ENCODE data around the gene SFT2D2.
"Not testable (repeated sequence)": the region's sequence is repeated elsewhere in the genome, so short reads cannot be mapped to it uniquely, and the experiment has no call there.

The SFT2D2 gene

DNA sequence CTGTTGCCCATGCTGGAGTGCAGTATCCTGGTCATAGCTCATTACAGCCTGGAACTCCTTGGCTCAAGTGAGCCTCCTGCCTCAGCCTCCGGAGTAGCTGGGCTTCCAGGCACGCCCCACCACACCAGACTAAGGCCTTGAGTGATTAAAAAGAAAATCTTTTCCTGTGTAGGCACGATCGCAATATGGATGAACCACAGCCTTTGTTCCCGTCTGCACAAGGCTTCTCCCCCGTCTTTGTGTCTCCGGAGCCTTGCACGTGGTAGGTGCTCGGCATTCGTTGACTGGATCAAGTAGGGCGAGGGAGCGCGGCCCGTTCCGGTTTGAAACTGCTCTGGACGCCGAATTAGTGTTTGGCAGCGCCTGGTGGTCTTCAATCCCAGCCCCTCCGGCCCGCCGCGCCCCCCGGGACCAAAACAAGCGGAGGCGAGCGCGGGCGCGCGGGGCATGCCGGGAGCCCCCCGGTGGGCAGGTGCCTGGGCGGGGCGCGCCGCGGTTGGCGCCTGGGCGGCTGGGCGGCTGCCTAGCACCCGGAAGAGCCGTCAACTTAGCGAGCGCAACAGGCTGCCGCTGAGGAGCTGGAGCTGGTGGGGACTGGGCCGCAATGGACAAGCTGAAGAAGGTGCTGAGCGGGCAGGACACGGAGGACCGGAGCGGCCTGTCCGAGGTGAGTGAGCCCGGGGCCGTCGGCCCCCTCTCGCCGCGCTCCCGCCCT lies at the start of gene SFT2D2:
TSS of gene SFT2D2 (plus strand) at position 529 of the 715 bp plus-strand sequence. CDS start at position 605, 76 bp downstream.
- DNase-seq (ENCODE audit: low read depth): peak; percentile 57

DNA sequence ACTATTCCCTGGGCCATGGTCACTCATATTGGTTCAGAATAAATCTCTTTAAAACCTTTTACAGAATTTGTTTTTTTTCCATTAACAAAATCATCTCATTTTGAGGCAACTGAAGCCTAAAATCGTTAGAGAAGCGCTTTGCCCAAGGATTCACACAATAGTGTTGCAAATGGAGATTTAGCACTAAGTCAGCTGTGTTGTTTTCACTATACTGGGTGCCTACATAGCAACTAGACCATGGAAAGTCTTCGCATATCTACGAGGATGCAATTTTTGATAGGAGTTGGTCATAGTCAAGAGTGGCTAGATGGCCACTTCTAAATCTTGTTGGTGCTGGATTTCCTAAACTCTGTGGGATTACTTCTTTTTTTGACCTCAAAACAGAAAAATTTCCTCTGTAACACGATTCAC lies 47.6 kb upstream of the SFT2D2 start:
- no peak for DNase-seq (ENCODE audit: low read depth)

DNA sequence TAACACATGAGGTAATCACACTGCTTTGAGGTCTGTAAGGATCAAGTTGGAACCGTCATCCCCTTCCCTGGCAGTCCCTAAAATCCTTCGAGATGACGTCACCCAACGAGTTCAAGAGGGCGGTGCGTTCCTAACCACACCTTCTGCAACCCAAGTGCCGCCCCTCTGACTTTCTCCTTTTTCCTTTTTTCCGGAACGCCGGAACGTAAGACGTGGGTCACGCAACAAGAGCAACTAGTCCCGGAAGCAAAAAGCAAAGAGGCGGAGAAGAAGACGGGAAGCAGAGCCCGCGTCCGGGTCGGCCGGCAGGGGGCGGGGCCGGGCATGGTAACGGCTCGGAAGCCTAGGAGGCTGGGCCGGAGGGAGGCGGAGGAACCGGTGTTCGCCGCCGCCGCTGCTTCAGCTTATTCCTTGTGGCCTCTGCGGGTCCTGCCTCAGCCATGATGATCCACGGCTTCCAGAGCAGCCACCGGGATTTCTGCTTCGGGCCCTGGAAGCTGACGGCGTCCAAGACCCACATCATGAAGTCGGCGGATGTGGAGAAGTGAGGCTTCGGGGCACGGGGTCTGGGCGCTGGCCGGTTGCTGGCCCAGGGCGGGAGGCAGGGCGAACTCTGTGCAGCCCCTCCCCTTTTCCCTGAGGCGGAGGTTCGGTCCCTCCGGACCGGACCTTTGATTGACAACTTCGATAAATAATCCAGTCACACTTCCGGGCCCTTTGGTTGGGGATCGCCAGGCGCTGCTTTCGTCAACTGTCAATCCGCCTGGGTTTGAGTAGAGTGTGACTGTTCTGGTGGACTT lies 47.0 kb upstream of the SFT2D2 start, which contains the start of gene TIPRL:
TSS of gene TIPRL (plus strand) at position 325 of the 800 bp plus-strand sequence. CDS start at position 441, 116 bp downstream.
- DNase-seq (ENCODE audit: low read depth): peak; percentile 89

DNA sequence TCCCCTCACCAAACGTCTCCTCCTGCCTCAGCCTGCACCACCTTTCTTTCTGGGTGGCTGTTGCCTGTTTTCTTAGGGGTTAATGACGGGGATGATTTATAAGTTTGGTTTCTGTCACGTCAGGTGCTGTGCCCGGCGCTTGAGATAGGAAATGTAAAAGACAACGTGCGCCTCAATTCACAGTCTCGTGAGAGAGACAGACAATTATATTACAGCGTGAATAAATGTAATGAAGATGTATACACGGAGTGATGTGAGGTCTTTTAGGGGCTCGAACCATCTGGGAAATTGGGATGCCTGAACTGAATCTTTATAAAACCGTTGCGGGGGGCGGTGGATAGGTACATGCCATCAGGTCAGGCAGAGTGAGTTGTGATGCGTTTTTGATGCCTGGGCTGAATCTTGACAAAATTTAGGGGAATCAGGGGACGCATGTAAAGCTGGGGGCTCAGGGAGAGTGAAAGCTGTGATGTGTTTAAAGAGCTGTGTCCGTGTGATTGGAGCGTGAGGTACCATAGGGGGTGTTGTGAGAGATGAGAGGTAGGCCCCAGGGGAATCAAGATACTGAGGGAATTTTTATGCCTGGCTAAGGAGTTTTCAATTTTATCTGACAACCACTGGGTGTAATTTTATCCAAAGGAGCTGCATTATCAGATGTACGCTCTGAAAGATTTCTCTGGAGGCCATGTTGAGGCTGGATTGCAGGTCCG lies 46.2 kb upstream of the SFT2D2 start:
- no peak for DNase-seq (ENCODE audit: low read depth)

DNA sequence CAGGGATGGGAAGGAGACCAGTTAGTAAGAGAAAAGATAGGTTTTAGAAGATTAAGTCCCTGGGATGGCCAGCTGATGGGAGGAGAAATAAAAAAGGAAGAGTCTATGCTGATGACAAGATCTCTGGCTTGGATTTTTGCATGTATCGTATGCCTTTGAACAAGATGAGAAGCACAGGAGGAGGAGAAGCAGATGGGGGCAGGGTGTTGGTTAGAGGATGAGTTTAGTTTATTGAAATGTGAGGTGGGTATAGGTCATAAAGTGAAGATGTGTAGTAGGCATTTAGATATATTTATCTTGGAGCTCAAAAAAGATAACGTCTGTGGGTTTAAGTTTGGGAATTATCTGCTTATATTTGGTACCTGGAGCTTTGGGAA lies 45.7 kb upstream of the SFT2D2 start:
- DNase-seq (ENCODE audit: low read depth): no peak

DNA sequence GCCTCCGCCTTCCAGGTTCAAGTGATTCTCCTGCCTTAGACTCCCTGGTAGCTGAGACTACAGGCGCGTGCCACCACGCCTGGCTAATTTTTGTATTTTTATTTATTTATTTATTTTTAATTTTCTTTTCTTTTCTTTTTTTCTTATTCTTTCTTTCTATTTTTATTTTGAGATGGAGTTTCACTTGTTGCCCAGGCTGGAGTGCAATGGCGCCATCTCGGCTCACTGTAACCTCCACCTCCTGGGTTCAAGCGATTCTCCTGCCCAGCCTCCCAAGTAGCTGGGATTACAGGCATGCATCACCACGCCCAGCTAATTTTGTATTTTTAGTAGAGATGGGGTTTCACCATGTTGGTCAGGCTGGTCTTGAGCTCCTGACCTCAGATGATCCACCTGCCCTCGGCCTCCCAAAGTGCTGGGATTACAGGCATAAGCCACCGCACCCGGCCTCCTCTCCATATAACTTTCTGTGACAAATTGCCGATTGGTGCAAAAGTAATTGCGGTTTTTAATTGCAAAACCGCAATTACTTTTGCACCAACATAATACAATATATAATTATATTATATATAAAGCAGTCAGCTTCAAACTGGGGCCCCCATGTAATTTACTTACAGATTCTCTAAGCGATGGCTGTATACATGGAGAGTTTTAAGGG lies 44.6 kb upstream of the SFT2D2 start:
- DNase-seq (ENCODE audit: low read depth): not testable (repeated sequence)

DNA sequence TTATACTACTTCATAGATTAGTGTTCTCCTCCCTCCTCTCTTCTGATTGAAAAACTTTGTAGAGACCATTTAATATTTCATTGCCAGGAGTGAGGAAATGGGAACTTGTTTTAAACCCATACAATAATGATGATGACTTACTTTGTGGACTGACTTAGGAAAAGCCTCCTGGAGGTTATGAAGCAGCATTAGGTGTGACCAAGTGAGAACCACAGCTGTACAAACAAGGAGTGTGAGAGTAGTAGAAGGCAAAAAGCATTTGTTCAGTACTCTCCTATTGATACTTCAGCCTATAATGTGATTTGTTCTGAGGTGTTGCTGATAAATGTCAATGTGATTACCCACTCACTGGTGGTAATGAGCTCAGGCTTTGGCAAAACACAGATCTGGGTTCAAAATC lies 38.6 kb upstream of the SFT2D2 start:
- DNase-seq (ENCODE audit: low read depth): no peak

DNA sequence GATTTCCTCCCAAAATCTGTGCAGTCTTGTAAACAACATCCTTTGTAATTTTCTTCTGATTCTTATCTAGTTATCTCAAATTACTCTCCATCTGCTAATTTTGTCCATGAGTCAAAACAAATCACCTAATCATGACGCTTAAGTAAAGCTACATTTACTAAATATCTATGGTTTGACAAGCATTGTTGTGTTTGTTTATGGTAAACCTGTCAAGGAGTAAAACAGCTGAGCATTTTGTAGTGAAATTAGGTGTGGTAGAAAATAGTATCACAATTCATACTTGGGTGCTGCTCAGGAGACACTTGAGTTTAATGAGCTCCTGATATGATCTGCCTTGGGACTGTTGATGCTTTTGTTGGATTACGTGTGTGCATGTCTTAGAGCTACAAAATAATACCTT lies 35.4 kb upstream of the SFT2D2 start:
- no peak for DNase-seq (ENCODE audit: low read depth)

DNA sequence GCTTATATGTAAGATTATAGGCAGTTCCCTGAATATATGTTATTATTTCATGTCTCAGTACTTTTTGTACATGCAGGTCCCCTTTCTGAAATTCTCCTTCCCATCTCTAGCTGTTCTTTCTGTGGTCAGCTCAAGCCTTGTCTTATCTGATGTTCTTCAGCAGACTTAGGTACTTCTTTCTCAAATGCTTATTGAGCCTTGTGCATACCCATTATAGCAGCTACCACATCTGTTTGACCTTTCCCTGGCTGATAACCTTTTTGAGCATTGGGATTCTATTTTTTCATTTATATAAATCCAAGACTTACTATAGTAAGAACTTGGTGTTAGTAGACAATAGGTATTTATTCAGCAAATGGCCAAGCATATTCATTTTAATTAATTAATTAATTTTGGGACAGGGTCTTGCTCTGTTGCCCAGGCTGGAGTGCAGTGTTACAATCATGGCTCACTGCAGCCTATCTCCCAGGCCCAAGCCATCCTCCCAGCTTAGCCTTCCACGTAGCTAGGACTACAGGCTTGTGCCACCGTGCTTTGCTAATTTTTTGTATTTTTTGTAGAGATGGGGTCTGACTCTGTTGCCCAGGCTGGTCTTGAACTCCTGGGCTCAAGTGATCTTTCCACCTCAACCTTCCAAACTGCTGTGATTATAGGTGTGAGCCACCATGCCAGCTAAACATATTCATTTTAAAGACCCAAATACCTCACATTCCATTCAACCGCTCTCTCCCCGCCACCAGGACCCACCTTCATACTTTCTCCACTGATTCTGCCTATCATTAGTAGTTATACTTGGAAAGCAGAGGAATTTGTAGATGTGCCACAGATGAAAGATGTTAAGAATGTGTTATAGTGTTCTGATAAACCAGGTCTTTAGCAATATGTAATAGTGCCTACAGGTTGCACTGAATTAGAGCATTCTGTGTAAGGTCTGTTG lies 30.3 kb upstream of the SFT2D2 start:
- no peak for DNase-seq (ENCODE audit: low read depth)

DNA sequence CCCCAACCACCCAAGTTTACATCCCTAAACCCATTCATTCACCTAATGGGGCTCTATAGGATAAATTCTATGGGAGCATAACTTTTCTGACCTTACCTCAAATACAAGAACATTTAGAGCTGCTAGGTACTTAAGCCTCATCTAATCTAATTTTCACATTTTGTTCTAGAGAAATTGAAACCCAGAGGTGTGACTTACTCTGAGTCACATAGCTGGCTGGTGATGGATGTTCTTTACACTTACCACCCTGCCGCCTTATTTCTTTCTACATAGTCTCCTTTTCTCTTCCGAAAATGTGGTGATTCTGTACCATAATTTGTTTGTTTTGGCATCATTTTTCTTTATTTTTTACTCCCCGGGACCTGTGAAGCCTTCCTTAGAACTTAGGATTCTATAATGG lies 26.7 kb upstream of the SFT2D2 start:
- no peak for DNase-seq (ENCODE audit: low read depth)

DNA sequence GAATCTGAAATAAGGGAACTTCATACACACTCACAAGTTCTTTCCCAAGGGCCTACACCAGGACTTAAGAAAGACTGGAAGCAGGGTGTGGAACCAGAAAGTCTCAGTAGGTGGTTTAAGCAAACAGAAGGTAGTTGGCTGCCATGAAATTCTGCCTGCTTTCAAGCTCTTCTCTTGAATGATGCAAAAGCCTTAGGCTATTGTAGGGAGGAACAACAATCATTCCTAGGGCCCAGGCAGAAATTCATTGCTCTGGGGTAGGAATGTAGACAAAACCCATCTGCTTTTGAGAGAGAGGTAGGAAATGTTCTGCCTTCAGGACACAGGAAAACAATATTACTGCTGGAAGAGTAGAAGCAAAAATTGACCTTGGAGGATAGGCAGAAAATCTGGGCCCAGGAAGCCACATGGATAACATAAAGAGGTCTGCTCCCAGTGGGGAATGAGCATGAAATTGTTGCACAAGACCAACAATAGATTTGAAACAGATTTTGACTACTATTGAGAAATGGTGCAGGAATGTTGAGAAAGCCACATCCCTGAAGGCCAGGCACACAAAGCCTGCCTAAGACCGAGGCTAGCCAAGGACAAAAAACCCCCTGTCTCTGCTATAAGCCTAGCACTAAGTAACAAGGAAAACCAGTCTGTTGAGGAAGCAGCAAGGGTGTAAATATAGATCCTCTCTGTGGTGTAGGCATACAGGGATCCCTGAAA lies 22.7 kb upstream of the SFT2D2 start:
- DNase-seq (ENCODE audit: low read depth): no peak

DNA sequence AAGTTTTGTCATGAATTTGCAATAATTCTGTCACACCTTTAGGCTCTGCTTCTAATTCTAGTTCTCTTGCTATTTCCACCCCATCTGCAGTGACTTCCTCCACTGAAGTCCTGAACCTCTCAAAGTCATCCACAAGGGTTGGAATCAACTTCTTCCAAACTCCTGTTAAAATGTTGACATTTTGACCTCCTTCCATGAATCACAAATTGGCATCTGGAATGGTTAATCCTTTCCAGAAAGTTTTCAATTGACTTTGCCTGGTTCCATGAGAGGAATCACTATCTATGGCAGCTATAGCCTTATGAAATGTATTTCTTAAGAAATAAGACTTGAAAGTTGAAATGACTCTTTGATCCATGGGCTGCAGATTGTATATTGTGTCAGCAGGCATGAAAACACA lies 19.7 kb upstream of the SFT2D2 start:
- DNase-seq (ENCODE audit: low read depth): no peak

DNA sequence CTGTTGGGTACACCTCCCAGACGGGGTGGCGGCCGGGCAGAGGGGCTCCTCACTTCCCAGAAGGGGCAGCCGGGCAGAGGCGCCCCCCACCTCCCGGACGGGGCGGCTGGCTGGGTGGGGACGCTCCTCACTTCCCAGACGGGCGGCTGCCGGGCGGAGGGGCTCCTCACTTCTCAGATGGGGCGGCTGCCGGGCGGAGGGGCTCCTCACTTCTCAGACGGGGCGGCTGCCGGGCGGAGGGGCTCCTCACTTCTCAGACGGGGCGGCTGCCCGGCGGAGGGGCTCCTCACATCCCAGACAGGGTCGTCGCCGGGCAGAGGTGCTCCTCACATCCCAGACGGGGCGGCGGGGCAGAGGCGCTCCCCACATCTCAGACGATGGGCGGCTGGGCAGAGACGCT lies 18.1 kb upstream of the SFT2D2 start:
- not testable (repeated sequence) for DNase-seq (ENCODE audit: low read depth)

DNA sequence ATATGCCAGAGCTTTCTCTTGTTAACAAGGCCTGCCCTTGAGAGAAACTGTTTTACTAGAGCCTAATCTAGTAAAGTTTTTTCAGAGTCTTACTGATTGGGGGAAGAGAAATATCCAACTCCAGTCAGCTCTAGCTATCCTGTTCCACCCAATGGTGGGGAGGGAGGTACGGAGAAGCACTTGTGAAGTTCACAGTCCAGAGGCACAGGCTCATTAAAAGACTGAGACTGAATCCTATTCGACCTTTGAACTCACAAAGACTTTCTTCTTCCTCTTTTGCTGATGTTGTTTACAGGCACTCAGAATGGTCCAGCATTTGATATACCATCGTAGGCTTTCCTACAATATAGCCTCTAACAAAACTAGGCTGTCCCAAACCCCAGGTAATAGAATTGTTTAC lies 15.5 kb upstream of the SFT2D2 start:
- DNase-seq (ENCODE audit: low read depth): no peak

DNA sequence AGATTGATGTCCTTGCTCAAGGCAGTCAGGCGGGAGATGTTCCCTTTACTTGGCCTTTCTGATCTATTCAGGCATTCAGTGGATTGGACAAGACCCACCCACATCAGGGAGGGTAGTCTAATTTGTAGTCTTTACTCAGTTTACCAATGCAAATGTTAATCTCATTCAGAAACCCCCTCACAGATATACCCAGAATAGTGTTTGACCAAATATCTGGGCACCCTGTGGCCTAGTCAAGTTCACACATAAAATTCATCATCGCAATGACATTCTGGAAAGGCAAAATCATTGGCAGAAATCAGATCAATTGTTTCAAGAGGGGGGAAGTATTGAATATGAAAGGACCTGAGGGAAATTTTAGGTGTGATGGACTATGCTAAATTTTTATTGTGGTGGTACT lies 12.5 kb upstream of the SFT2D2 start:
- no peak for DNase-seq (ENCODE audit: low read depth)

DNA sequence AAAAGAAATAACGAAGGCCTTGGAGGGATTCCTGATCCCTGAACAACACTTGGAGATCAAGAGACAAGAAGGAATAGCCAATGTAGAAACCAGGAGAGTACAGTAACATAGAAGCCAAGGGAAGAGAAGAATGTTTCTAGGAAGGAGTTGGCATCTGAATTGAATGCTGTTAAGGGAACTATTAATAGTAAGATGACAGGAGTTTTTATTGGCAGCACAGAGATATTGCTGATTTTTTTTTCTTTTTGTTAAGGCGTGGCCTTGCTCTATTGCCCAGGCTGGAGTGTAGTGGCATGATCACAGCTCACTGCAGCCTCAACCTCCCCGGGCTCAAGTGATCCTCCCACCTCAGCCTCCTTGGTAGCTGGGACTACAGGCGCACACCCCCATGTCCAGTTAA lies 9.6 kb upstream of the SFT2D2 start:
- DNase-seq (ENCODE audit: low read depth): no peak

DNA sequence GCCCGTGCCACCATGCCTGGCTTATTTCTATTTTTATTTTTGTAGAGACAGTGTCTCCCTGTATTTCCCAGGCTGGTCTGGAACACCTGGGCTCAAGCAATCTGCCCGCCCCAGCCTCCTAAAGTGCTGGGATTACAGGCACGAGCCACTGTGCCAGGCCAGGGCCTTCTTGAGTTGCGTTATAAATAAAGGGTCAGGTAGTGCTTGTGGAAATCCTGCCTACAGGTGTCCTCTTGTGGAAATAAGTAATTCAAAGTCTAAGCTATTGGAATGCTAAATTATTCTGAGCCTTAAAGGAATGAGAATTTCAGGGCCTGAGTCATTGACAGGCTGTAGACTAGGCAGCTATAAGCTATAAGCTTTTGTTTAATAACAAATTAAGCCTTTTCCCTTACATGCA lies 8.1 kb upstream of the SFT2D2 start:
- DNase-seq (ENCODE audit: low read depth): no peak

DNA sequence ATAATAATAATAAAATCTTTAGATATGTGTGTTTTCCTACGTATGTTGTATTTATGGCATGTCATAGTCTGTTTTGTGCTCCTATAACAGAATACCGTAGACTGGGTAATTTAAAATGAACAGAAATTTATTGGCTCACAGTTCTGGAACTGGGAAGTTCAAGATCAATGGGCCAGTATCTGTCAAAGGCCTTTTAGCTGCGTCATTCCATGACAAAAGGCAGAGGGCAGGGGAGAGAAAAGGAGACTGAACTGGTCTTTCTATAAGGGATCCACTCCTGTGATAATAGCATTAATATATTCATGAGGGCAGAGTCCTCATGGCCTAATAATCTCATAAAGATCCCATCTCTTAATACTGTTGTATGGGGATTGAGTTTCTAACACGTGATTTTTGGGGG lies 7.1 kb upstream of the SFT2D2 start:
- no peak for DNase-seq (ENCODE audit: low read depth)

DNA sequence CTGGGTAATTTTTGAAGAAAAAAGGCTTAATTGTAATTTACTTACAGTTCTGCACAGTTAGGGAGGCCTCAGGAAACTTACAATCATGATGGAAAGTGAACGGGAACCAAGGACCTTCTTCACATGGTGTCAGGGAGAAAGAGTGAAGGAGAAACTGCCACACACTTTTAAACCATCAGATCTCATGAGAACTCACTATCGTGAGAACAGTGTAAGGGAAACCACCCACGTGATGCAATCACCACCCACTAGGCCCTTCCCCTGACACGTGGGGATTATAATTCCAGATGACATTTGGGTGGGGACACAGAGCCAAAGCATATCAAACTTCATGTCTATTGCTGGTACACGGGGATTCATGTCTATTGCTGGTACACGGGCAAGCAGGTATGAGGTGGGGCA lies 5.3 kb upstream of the SFT2D2 start:
- DNase-seq (ENCODE audit: low read depth): no peak

DNA sequence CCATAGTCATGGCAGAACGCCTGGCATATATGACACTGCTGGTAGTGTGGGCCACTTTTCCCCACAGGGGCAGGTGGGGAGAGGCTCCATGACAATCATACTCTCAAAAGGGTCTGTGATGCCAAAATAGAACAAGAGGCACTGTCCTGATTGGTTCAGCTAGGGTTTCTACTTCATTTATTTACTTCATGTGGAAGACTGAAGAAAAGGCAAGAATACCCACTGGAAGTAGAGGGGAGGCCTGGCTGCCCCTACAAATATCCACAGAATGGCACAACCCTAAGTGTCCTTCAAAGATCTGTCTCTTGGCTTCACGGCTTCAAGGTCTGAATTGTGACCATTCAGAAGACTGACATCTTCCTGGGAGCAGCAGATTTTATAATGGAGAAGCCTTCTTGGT lies 4.5 kb upstream of the SFT2D2 start:
- DNase-seq (ENCODE audit: low read depth): no peak

DNA sequence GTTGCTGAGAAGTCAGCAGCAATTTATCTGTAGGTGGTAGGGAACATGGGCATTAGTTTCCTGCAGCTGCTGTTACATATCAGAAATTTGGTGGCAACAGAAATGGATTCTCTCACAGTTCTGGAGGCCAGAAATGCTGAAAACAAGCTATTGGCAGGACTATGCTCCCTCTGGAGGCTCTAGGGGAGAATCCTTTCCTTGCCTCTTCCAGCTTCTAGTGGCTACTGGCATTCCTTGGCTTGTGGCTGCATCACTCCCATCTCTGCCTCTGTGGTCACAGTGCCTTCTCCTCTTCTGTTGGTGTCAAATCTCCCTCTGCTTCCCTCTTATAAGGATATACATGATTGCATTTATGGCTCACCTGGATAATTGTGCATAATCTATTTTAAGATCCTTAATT lies 2.5 kb upstream of the SFT2D2 start:
- no peak for DNase-seq (ENCODE audit: low read depth)

All from stimulated activated CD8-positive, alpha-beta memory T cell treated with anti-CD3 and anti-CD28 coated beads, Interleukin-15, amount 100 ng/mL, for 24 hours (primary cell).